Anterior cingulate cortex (tissue), 58 donors: ENCODE data around the gene DDX24.
A peak's percentile ranks its signal among the peaks of the same experiment; 100 is the strongest.

Source experiments
- DNase-seq, 58 donors: peaks; one replicate each; lab custom pipeline; 2025; lab: John Stamatoyannopoulos, UW

Gene DDX24, protein sequence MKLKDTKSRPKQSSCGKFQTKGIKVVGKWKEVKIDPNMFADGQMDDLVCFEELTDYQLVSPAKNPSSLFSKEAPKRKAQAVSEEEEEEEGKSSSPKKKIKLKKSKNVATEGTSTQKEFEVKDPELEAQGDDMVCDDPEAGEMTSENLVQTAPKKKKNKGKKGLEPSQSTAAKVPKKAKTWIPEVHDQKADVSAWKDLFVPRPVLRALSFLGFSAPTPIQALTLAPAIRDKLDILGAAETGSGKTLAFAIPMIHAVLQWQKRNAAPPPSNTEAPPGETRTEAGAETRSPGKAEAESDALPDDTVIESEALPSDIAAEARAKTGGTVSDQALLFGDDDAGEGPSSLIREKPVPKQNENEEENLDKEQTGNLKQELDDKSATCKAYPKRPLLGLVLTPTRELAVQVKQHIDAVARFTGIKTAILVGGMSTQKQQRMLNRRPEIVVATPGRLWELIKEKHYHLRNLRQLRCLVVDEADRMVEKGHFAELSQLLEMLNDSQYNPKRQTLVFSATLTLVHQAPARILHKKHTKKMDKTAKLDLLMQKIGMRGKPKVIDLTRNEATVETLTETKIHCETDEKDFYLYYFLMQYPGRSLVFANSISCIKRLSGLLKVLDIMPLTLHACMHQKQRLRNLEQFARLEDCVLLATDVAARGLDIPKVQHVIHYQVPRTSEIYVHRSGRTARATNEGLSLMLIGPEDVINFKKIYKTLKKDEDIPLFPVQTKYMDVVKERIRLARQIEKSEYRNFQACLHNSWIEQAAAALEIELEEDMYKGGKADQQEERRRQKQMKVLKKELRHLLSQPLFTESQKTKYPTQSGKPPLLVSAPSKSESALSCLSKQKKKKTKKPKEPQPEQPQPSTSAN

DNA sequence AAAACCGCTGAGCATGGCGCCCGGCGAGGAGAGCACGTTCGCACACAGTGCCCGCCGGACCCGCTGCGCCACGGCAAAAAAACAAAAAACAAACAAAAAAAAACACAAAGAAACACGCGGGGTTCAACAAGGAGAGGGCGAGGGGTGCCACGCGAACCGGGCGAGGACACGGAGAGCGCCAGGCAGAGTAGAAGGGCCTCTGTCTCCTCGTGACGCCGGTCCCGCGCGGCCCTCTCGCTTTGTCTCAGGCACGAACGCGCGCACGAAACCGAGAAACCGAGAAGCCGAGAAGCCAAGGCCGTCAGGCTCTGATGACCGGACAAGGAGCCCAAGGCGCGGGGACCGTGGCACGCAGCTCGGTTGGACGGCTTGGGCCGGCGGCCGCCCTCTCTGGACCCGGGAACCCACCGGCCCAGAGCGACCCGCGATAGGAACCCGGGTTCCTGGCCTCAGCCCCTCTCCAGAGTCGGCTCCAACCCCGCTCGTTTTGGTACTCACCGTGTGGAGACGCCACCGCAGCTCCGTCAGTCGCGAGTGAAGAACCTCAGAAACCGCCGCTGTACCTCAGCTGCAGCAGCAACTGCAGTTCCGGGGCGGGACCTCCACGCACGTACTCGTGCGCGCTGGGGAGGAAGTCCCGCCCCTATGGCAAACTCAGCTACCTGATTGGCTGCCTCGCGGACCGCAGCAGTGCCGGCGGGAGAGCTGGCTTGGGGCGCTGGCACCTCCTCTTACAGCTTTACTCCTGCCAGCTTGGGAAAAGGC lies at the start of gene DDX24, which contains the start of gene IFI27L1:
DDX24 (minus strand) TSS at position 582 of the 765 bp plus-strand sequence. CDS start 1,460 bp downstream, outside the sequence.
IFI27L1 (plus strand) TSS at position 690 of the 765 bp plus-strand sequence. CDS start 15,628 bp downstream, outside the sequence.
- DNase-seq: peak; percentile 38 to 97 (median 90)

DNA sequence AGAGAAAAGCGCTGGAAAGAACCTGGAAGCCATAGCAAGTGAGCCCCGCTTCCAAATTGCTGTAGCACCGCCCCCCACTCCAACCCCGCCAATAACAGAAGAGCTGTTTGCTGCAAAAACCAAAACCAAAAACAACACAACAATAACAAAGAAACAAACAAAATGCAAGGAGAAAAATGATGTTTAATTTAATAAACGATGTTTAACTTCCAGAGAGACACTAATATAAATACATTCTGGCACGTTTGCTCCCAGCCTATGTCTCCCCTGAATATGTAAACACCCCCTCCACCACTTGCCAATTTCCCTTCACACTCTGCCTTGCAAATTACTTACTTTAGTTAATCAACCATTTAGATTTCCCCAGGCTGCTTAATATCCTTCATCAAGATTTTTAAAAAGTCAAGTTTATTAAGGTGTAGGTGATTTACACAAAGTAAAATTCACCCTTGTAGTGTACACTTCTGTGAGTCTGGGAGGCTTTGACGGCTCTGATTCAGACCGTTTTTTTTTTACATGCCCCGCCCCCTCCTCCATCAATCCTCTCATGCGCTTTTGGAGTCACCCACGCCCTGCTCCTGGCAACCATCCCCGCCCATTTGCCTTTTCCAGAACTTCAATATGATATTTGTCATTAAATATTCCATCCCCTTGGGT lies 48.9 kb upstream of the DDX24 start:
- DNase-seq: peak in 13 of 58 donors; percentile 7 to 54 (median 22)

DNA sequence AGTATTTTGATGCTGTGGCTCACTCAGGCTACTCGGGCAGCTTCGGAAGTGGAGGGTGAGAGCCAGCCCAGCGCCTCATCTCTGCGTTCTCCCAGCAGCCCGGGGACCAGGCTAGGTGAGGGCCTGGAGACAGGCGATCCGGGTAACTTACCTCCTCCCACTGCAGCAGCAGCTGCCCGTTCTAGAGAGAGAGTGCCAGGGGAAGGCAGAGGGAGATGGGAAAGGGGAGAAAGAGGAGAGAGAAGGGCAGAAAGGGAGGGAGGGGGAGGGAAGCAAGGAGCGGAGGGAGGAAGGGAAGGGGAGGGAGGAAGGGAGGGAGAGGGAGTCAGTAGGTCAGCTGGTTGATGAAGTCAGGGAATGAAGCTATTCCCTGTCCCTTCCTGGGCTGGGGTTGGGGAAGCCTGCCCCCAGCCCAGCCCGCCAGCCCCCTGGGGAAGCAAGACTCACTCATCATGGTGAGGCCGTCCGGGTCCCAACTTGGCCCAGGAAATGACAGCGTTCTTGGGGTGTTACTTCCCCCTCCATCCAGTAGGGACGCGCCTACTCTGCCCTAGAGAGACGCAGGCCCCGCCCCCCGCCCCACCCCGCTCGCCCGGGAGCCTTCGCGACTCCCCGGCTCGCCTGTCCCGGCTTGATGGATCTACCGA lies 48.2 kb upstream of the DDX24 start, which contains the start of gene IFI27L2:
IFI27L2 (minus strand) TSS at position 494 of the 647 bp plus-strand sequence; CDS start at position 454, 40 bp downstream.
- DNase-seq: peak; percentile 34 to 92 (median 81)

DNA sequence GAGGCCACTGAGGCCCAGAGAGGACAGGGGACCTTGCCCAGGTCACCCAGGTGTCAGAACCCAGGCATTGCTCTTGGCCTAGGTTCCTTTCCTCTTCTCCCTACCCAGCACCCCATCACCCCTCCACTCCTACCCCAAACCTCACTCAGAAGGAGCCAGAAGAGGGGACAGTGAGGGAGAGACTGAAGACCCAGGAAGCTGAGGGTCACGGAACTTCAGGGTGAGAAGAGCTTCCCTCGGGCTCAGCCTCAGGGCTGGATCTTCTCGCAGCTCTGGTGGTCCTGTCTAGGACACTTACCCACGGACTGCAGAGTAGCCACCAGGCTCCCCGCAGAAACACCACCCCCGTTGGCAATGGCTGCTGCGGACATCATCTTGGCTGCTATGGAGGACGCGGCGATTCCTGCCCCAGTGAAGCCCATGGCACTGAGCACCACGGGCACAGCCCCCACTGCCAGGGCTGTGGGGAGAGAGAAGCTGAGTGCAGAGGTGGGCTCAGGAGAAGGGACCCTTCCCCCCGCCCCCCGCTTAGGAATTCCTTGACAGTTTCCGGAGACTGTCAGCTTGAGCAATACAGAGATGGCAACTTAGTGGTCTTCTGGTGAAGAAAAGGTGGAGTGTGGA lies 47.3 kb upstream of the DDX24 start:
- no peak for DNase-seq

DNA sequence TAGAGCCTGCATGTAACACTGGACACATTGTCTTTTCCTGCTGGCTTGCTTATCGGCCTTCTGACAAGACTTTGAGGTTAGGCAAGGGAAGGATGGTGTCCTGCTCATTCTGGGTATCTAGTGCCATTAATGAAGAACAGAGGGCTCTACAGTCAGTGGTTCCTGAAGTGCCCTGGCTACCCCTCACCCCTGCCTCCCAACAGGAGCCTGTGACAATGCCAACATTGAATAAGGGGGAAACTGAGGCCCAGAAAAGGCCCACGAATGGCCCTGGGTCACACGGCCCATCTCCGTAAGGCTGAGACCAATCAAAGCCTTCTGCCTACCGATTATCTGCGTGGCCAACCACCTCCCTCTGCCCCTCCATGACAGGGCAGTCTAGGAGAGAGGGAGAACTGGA lies 46.3 kb upstream of the DDX24 start:
- DNase-seq: no peak

DNA sequence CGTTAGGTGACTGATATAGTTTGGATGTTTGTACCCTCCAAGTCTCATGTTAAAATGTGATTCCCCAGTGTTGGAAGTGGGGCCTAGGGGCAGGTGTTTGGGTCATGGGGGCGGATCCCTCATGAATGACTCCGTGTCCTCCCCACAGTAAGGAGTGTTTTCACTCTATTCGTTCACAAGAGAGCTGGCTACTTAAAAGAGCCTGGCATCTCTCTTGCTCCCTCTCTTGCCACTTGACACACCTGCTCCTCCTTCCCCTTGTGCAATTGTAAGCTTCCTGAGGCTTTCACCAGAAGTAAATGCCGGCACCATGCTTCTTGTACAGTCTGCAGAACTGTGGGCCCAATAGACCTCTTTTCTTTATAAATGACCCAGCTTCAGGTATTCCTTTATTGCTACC lies 45.8 kb upstream of the DDX24 start:
- no peak for DNase-seq

DNA sequence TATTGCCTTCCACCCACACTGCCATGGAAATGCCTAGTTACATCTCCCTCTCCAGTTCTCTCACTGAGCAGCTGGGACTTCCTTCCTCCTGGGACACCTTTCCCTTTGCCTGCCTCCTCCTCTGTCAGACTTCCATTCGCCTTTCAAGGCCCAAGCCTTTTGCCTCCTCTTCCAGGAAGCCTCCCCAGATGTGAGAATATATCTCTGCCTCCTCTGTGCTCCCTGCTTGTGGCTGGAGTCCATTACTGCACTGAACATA lies 45.3 kb upstream of the DDX24 start:
- DNase-seq: no peak

DNA sequence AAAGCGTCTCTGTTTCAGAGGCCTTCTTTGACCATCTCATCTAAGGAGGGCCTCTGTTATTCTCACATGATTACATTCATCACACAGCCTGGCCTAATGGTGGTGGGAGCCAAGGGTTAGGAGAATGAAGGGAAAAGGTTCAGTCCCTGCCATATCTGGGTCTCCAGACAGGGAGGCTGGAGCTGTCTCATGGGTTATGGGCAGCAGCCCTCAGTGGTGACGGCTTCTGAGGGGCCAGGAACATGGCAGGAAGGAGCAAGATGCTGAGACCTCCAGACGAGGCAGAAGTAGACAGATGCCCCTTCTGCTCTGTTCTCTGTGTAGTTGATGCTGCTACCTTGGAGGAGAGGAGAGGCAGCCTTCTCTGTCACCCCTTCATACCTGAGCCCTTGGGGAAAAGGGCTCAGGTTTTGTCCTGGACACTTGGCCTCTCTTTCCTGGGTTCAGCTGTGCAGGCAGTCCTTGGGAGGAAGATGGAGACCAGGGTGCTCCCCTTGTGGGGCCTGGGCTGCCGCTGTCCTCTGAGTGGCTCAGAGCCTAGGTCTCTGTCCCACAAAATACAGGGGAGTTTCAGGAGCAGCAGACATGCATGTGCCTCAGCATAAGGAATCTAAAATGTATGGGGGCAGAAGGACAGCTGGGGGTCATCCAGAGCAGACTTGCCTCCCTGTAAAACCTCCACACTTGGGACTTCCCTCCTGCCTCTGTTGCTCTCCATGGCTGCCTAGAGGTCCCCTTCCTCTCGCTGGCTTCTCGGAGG lies 44.8 kb upstream of the DDX24 start:
- no peak for DNase-seq

DNA sequence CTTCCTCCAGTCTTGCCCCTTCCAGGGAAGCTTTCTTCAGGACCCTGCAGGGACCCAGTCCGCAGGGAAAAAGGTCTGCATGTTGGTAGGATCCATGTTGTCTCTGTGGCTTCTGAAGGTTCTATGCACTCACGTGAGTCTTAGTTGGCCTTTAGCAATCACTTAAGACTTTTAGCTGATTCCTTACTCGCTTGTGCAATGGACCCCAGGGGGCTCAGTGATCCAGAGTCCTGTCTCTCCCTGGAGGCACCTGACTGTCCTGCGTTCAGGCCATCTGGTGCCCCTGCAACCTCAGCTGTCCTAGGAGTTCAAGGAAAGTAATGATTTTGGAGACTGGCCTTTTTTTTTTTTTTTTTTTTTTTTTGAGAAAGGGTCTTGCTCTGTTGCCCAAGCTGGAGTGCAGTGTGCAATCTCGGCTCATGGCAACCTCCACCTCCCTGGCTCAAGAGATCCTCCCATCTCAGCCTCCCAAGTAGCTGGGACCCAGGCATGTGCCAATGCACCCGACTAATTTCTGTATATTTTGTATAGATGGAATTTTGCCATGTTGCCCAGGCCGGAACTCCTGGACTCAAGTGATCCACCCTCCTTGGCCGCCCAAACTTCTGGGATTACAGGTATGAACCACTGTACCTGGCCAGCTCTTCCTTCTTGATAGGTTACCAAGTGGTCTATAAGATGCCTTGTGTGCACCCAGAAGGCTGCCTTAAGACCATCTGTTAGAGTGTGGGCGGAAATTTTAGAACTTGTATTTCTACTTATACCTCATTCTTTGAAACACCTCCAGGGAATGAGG lies 43.8 kb upstream of the DDX24 start:
- peak in 2 of 58 donors; percentile 8 to 24 for DNase-seq

DNA sequence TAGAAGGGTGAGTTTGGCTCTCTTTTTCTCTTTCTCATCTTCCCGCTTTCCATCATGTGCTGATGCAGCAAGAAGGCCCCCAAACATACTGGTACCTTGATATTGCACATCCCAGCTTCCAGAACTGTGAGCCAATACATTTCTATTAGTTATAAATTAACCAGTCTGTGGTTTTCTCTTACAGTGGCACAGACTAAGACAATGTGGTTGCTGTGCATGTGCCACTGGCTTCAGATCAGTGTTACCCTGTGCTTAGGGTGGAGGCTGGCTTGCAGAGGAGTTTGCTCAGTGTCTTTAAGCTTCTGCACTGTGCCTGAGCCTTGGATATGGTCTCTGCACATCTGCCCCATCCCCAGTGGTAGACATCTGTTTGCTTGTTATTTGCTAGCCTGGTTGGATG lies 42.9 kb upstream of the DDX24 start:
- DNase-seq: no peak

DNA sequence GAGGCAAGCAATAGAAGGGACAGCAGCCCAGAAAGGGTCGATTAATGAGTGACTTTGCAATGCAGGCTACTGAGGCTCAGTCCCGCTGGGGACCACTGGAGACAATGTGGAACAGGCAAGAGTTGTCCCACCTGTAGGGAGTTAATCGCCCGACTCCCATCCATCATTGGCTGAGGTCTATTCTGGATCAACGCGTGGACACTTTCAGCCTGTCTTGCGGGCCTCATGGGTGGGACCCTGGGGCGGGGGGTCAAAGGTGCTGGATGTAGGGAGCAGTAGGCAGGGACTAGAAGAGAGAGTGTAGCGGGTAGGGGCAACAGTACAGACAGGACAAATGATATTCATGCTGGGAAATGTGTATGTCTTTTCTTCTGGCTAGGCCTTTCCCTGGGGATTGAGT lies 42.3 kb upstream of the DDX24 start:
- DNase-seq: no peak

DNA sequence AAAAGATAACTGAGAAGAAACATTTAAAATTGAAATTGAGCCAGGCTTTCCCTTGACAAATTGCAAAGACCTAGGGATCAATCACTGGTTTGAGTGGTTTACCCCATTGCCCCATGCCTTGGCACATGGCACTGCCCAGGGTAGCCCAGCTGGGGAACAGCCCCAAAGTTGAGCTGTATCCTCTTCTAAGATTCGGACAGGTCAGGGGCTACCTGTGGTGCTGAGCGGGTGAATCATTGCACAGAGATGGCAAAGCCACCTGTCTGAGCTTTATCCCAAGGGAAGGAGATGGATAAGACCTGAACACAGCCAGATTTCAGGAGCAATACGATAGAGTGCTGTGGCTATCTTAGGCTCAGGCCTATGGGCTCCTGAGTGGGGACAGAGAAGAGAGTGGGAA lies 41.4 kb upstream of the DDX24 start:
- no peak for DNase-seq

DNA sequence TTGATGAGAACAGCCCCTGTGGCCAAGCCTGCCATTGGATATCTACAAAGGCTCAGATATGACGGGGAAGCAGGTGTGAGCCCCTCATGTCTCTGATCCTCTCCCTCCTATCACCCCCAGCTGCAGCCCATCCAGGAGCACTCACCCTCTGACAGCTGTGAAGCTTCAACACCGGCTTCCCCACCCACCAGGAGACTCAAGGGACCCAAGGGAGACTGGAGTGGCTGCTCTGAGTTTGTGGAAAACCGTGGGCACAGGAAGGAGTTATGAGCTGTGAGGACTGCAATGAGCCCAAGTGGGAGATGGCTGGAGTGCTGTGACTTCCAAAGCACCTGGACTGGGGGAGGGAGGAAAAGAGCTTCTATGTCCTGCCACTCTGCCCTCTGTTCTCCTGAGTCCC lies 40.5 kb upstream of the DDX24 start:
- DNase-seq: no peak

DNA sequence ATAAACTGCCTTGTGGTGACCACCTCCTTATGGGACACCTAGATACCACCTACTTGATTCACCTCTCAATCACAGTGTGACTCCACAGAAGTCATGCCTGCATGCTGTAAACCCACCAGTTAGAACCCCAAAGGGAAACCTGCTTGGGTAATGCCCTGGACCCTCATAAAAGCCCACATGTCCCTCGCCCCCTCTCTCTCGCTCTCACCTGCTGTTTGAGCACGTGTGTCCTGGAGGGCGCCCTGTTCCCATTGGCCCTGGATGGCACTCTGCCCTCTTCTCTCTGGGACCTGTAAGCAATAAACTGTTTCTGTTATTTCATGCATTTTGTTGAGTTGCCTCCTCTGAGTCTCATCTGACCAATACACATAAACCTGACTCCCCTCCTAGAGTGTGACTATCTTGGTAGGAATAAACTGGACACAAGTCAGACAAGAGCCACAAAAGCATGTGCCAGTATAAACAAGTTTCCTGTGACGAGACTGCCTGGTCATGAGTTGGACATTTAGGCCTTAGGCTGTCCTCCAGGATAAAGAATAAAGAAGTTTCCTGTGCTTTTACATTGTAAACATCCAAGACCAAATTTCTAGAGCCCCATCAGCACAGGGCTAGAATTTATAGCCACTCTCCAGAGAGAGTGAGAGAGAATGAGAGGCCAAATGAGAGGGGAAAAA lies 39.8 kb upstream of the DDX24 start:
- no peak for DNase-seq

DNA sequence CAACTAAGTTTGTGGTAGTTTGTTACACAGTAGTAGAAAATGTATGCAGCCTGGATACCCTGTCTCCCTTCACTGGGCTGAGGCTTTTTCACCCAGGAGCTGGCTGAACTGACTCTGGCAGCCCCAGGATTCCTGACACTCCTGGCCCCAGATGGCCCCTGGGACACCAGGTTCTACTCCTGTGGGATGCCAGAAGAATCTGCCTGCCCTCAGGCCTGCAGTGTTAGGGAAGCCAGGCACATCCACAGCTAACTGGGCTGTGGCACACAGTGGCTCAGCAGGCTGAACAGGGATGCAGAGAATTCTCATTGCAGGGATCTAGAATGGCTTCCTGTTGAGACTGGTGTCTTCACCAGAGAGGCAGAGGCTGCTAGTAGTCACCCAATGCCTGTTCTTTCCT lies 38.1 kb upstream of the DDX24 start:
- DNase-seq: no peak

DNA sequence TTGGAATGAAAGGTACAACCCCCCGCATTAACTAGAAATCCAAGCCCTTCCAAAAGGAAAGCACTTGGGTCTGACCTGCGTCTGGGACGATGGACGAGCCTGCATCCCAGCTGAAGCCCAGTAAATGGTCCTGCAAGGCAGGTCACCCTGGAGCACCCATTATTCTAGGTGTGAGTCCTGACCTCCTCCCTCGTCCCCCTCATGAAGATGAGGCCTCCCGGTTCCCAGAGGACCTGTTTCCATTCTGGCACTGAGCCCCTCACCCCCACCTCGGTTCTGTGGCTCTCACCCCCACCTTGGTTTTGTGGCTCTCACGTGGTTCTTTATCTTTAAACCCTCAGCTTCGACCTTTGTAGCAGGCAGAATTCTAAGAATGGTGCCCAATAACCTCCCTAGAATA lies 36.9 kb upstream of the DDX24 start:
- no peak for DNase-seq

DNA sequence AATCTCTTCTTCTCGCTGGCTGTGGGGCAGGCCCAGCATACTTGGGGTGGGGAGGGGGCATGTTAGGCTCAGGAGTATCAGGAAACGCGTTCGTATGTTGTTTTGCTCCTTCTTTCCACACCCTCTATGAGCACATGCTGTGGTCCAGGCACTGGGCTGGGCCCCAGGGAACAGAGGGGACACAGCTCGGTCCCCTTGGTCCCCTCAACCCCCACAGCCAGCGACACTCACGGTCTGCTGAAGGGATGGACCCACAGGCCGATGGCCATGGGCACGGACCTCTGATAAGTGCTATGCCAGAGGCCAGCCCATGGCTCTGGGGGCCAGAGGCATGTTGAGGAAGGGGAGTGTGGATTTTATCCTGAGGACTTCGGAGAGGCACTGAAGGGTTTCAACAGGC lies 35.7 kb upstream of the DDX24 start:
- DNase-seq: no peak
